GM19023 (cell line): ENCODE measurements around the gene RIPOR3.
A peak's percentile ranks its signal among the peaks of the same experiment; 100 is the strongest.
"Not testable (repeated sequence)": the region's sequence is repeated elsewhere in the genome, so short reads cannot be mapped to it uniquely, and the experiment has no call there.

ENCODE experiments used
- ATAC-seq: cut with Tn5 transposase; IDR thresholded peaks from one replicate; pipeline ENCODE4 v1.9.1; 2021; ENCODE audit warnings: mild to moderate bottlenecking, moderate library complexity; ENCODE audit not compliant: unreplicated experiment

RIPOR3 gene

GRCh38 chr20:50578061-50578777 is 113.1 kb downstream of the RIPOR3 start:
- ATAC-seq = no peak

DNA sequence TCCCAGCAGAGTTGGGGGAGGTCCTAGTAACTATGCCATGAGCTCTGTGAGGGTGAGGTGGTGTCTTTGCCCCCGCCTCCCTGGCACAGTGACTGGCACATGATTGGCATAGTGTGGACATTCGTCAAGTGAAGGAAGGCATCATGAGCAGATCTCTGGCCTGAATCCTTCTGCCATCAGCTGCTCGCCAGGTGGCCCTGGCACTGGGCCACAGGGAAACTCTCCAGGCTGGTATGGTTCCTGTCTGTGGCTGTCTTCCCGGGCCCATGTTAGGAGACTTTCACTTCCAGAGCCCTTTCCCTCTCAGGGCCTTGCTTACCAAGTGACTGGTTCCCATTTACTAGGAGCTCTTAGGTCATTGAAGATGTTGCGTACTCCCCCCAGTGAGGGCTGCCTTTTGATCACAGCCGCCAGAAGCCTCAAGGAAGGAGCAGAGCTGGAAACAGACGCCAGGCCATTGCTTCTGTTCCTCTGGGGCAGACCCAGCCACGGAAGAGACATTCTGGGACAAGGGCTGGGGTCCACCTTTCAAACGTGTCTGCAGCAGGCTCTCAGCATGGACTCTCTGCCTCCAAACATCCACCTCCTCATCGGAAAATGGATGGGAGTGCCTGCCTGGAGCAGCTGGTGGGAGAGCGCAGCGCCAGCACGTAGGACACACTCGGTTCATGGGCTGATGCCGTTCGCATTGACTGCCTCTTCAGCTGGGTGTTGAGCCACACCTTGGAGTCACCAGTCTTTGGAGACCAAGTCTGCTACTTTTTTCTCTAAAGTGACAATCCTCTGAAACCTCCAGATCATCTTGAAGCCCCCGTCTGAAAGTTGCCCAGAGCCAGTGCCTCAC is 113.9 kb downstream of the RIPOR3 start:
- no peak for ATAC-seq

DNA sequence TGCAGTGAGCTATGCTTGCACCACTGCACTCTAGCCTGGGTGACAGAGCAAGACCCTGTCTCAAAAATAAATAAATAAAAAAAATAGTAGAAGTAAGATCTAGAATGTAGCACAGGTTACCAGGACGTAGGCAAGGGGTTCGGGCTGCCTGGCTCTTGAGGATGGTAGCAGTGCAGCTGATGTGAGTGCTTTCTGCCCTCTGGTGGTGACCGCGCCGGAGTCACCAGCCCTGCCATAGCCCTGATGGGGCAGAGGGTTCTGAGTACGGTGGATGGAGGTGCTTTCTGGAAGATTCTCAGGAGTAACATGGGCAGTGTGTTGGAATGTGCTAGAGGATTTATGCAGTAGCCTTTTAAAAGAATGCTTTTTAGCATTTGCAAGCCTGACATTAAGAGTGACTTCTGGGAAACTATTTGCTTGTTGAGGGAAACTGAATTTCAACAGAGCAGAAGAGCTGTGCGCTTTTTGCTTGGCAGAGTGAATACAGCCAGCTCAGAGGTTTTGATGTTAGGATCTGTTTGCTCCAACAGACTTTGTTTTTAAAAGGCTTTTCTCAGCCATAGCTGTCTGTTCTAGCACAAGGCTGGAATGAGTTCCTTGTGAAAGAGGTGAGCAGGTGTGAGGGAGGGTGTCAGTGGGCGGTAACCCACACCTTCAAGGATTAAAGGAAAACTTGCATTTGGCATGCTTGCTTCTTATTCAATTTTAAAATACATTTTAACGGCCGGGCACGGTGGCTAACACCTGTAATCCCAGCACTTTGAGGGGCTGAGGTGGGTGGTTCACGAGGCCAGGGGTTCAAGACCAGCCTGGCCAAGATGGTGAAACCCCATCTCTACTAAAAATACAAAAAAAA is 115.2 kb downstream of the RIPOR3 start:
- no peak for ATAC-seq

- ATAC-seq = no peak
These were observed 116.8 kb downstream of the RIPOR3 start for GRCh38 chr20:50574586-50574985.

DNA sequence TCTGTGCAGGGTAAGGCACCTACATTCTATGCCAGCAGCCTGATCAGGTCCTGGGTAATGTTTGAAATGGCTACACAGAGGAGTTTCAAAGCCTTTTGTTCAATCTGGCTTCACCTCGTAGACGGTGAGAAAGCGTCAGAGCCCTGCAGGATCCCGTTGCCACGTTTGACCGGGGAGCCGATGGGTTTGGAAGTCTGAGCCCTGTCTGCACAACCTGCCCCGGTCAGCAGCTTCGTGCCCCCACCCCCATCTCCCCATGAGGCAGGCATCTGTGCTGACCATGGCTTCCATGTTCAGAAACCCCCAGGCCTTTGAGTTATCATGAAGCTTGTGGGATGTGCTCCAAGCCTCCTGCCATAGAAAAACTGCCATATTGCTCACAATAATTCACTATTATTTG is 117.2 kb downstream of the RIPOR3 start:
- ATAC-seq = no peak

DNA sequence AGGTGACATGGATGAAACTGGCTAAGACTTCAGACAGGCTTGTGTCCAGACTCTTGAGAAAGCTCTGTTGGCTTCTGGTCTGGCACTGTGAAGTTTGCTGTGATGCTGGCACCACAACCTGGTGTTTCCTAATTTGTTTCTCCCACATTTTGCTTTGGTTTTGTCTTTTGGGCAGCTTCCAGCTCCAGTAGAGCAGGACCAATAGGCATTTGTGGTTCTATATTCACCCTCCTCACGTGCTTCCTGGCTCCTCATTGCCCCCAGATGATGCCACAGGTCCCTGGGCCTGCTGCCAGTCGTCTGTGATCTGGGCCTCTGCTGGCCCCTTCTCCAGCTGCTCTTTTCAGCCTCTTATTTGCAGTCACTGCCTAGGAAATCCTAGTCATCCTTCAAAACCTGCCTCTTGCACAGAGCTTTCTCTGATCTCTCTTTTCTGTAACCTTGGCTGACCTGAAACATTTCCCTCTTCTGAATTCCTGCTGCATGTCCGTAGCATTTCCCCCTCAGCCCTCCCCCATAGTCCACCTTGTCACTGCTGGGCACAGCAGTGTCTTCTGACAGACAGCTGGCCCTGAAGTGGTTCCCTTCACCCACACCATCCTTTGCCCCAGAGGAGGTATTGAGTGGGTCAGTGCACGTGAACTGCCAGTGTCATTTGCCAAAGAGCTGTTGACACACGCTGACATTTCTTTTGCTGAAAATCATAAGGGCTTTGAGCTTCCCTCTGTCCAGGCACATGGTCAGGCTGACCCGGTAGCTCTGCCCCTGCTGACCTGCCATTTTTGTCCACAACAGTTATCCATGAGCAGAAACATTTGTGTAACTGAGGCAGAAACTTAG is 118.2 kb downstream of the RIPOR3 start:
- no peak for ATAC-seq

DNA sequence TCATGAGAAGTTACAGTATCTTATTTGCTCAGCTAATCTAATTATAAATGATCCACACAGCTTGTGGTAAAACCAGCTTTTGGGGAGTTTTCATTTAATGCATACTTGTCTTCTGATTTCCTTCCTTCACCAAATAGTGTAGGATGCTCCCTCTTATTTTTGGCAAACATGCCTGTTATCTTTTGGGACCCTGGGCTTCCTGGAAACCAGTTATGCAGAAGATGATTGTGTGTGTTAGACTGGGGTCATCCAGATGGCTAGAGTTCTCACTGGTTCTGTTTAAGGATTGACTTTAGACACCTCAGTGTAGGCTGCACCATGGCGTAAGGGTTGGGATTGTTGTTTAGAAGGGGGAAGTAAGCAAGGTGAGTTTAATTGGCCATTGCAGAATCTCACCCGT is 119.9 kb downstream of the RIPOR3 start:
- no peak for ATAC-seq

DNA sequence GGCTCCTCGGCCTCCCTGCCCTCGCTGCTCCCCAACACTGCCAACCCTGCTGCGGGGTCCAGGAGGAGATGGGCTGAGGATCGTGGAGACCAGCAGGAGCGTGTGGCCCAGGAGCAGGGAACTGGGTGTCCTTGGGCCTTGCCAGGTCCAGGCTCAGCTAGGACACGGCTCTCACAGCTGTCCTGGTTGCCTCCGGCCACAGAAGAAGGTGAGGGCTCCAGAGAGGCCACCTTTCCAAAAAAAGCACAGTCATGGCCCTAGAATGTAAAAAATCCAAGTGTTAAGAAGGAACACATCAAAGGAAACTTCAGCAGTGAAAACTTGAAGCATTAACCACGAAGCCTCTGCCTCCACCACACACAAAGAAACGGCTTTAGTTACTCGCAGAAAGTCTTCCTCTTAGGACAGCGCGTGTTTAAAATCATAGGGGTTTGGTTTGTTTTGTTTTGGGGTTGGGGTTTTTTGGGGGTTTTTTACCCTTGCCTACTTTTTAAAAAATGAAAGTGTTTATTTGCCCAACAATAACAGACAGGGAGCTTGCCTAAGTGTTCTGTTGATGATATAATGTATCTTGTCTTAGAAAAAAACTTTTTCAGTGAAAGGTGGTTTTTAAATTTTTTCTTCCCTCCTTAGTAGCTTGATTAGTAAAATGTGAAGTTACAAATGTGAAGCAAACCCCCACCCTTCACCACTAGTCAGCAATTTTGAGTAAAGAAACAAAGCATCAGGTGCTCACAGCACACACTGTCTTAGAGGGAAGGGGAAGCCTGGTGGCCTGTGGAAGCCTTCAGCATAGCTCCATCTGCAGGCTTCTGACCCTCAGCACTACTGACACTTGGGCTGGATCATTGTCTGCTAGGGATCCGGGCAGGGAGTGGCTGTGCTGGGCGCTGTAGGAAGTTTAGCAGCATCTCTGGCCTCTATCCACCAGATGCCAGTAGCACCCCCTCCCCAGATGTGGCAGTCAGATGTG is 121.2 kb downstream of the RIPOR3 start:
- ATAC-seq = peak; percentile 79

- not testable (repeated sequence) for ATAC-seq
These were observed 121.9 kb downstream of the RIPOR3 start for GRCh38 chr20:50569487-50569863.

- no peak for ATAC-seq
These were observed 122.8 kb downstream of the RIPOR3 start for GRCh38 chr20:50568549-50568942.

DNA sequence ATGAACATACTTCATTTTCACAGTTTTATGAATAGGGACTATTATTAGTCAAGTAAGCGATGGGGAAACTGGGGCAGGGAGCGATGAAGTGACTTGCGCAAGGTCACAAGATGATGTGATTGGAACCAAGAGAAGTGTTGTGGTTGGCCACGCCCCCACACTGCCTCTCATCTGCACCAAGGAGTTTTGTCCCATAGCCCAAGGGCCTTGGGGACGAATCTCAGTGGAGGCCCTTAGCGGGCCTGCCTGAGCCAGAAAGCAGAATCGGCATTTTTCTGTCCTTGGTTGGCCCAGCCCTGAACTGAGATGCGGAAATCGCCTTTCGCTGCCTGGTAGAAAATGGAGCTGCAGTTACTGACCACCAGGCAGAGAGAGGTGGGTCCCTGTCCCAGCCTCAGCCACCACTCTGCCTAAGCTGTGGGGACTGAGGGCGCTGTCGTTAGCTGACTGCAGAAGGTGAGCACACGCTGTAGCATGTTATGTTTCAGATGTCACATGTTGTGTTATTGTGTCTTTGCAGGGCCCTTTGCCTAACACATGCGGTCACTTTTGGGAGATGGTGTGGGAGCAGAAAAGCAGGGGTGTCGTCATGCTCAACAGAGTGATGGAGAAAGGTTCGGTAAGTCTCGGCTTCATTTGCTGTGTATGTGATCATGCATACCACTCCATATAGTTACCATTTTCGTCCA is 123.3 kb downstream of the RIPOR3 start:
- no peak for ATAC-seq

GRCh38 chr20:50565871-50566270 is 125.5 kb downstream of the RIPOR3 start:
- ATAC-seq = no peak

- no peak for ATAC-seq
These were observed 126.0 kb downstream of the RIPOR3 start for GRCh38 chr20:50565383-50565782.

DNA sequence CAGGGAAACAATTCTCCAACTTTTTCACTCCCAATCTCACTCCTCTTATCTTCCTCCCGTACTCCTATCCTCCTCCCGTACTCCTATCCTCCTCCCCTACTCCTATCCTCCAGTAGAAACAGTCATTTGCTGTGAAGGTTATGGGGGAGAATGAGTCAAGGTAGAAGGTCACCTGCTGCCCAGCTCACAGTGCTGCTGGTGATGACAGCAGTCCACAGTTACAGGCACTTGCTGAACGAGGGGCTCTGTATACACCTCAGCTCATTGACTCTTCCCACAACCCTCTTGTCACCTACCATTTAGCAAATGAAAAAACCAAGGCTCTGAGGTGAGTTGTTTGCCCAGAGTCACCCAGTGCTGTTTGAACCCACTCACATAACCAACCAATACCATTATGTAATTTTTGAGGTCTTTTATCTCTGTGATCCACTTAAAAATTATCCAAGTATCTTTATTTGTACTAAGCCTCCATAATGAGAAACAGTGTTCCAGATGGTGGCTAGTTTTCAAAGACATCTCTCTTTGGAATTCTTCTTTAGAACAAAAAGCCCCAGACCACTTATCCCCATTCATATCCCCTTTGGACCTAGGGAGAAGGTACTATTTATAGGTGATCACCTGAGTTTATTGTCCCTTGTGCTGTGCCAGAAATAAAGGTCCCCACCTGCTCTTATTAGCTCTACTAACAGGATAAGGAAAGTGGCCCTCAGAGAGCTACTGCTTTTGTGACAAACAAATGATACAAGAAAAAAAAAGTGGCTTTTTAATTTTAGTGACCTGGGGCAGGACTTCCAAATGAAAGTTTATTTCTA is 128.0 kb downstream of the RIPOR3 start:
- no peak for ATAC-seq

DNA sequence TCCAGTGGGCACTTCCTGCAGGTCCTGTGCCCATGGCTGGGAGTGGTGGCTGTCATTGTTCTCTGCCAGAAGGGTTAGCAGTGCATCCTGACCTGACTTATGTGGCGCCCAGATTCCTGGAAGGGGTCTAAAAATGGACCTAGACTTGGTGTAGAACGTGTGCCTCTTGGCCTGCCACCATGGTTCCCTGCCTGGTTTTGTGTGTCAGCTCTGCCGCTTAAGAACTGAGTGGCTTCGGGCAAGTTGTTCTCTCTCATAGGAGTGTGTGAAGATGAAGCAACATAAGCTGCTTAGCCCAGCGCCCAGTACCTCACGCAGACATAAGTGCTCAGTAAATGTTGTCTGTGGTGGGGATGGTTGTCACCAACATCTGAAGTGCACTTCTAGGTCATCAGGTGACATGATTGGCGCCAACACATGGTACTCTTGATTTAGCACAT is 129.1 kb downstream of the RIPOR3 start:
- no peak for ATAC-seq

DNA sequence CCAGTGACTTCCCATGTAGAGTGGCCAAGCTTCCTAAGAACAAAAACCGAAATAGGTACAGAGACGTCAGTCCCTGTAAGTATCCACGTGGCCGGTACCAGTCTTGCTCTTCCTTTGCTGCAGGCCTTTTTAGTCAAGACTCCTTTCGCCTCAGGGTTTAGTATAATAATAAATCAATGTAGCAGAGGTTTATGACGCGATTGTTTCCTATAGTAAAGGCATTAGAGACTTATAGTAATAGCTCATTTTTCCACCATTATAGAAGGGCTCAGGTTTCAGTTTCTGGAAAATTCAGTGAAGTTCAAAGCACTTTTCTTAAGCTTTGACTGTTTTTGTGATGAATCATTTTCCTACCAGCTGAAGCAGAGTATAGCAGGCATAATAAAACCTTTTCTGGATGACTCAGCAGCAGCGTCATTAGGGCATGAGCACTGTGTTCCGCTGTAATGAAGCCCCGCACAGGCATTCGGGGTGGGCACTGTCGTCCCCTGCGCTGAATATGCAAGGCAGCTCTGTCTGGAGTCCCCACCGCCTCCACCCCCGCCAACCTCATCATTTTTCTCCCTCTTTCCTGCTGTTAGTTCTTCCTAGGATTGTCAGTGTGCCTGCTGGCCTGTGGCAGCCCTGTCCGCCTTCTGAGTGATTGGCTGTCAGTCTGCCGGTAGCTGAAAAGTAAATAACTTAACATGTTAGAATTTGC is 129.8 kb downstream of the RIPOR3 start:
- ATAC-seq = no peak

GRCh38 chr20:50560867-50561266 is 130.5 kb downstream of the RIPOR3 start:
- ATAC-seq = no peak
